Myocyte (in vitro differentiated cells): ENCODE measurements around the gene LRRC28. TPM values are rescaled to one million over a fixed set of nuclear protein-coding genes. Genes with fewer than 3 reads are reported as not detected.
"Not testable (repeated sequence)": the region's sequence is repeated elsewhere in the genome, so short reads cannot be mapped to it uniquely, and the experiment has no call there.

Experiments used
- DNase-seq: peaks from one replicate; pipeline ENCODE4 v3.0.0-alpha.2; 2012; ENCODE audit warnings: low read depth
- total RNA-seq: library from RNA; depleted of rRNA; stranded (reverse); fragments of >200 nt; gene quantifications from 2 replicates; pipeline ENCODE4 v1.2.3, GENCODE V29; 2014

Gene LRRC28
- total RNA-seq, 1 donor from 2014 or later: 50.8 TPM

DNA sequence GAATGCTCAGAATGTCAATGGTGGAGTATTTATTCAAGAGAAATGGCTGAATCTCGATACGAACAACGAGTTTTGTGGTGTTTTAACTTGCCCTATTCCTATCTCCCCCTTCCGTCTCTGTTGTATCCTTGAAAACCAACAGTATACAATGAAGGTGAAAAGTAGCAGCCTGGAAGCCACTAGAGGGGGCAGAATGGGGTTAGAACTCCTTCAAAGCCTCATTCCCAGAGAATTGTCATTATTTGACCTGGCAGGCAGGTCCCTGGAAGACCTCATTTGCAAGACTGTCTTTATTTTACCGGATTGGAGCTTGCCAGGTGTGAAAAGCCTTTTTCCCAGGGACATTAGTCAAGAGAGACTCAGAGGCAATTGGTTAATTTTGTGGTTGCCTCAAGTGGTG, 139.4 kb downstream of the LRRC28 start:
- no peak for DNase-seq

DNA sequence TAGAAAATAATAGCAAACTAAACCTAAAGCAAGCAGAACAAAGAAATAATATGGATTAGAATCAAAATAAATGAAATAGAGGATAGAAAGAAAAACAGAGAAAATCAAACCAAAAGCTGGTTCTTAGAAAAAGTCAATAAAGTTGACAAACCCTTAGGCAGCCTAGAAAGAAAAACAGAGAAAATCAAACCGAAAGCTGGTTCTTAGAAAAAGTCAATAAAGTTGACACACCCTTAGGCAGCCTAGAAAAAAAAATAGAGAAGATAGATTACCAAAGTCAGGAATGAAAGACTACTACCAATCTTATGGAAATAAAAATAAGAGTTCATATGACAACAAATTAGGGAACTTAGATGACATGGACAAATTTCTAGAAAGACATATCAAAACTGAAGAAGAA, 142.4 kb downstream of the LRRC28 start:
- DNase-seq: no peak

DNA sequence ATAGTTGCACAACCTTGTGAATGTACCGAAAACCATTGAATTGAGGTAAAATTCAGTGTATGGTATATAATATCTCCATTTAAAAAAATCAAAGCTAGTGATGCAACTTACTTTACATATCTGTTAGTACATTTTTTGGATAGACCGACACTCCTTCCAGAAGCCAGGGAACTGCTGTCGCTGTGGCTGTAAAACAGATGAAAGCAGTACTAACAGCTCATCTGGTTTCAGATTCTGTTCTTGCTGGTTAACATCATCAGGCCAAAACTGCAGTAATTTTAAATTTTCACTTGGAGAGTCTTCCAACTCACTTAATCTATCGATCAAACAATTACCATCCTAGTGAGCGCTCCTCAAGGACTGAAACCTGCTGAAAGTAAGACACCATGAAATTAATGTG, 145.1 kb downstream of the LRRC28 start:
- DNase-seq: no peak

DNA sequence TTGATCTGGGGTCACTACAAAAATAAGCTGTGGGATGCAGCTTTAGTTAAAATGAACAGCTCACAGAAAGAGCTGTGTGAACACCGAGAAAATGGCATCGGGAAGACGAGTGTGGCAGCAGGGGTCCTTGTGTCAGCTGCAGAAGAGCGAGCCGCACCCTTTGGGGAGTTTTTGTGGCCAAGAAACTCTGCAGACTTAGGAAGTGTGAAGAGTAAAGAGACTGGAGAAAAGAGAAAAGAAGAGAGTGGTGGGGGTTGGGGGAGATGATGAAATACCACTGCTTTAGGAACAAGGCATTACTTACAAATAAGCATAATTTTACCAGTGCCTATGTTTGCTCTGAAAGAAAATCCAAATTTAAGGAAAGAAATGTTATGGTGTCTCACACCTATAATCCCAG, 147.8 kb downstream of the LRRC28 start:
- DNase-seq: no peak

DNA sequence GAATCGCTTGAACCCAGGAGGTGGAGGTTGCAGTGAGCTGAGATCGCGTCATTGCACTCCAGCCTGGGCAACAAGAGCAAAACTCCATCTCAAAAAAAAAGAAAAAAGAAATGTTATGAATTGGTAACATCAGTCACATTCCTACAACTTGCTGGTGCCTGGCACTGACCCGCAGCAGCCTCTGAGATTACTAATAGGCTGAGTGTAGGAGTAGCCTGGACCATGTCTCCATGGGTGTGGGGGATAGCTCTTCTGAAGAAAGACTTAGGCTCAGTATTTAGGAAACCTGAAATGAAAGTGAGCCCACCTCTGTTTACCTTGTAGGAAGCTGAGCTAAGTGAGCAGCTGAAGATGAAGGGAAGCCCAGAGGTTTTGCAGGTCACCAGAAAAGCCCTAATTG, 148.3 kb downstream of the LRRC28 start:
- no peak for DNase-seq

DNA sequence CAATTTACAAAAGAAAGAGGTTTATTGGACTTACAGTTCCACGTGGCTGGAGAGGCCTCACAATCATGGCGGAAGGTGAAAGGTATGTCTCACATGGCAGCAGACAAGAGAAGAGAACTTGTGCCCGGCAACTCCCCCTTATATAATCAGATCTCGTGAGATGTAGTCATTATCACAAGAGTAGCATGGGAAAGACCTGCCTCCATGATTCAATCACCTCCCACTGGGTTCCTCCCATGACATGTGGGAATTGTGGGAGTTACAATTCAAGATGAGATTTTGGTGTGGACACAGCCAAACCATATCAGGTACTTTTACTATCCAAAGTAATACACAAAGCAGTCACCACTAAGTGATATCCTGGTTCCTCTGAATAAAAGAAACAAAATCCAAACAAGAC, 149.9 kb downstream of the LRRC28 start:
- DNase-seq: not testable (repeated sequence)

DNA sequence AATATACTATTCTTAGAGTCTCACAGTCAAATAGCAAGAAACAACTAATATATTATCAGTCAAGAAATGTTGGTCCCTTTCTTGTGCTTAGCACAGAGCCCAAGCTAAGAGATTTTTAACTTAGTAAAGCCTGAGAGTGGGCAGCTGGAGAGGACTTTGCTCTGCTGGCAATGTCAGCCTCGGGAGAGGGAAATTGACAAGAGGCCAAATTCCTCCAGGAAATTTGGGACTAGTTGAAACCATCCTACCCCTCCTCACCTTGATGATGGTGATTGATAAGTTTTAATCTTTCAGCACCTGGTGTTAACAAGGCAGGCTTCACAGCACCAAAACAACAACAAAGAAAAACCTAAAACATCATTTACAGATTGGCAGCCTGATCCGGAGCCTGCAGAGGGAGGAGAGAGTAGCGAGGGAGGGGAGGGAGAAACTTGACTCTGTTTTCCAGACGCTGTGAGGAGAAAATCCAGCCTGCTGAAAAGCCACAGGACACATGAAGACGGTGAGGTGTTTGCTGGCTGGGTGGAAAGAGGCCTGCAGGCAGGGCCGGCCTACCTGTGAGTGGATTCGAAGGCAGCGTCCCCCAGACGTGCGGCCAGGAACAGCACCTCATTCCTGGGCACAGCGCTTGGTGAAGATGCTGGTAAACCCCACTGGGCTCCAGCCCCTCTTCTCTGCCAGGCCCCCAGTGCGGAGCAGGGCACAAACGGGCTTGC, 150.9 kb downstream of the LRRC28 start:
- peak; percentile 30 for DNase-seq

DNA sequence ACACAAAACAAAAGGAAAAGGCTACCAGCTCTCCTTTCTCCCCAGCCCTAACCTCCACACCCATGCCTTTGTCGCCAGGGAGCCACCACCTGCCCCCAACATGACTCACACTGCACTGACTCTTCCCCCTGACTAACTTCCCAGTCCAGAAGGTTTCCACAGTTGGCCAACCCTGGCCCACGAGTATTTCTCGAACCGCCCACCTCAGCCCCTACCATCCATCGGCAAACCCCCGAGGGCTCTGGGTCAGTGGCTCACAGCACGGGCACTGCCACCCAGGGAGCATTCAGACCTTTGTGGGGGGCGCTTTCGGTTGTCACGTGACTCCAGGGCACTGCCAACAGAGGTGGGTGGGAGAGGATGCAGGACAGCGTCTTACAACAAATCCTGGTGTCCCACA, 152.3 kb downstream of the LRRC28 start:
- peak; percentile 67 for DNase-seq

DNA sequence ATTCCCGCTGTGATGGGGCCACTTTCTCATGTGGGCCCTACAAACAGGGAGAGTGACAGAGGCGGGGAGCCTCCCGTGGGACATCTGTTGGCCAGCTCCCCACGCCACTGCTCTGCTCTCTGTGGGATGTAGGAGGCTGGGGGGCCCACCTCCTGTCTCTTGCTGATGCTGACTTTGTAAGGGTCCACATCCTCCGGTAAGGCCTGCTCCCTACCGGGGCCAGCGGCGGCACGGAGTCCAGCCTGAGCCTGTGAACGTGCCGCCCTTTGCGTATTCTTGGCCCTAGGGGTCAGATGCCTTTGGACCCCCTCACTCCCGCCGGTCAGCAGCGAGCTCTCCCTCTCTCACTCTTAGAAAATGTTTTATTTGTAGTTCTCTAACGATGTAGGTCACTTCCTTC, 153.2 kb downstream of the LRRC28 start:
- no peak for DNase-seq

DNA sequence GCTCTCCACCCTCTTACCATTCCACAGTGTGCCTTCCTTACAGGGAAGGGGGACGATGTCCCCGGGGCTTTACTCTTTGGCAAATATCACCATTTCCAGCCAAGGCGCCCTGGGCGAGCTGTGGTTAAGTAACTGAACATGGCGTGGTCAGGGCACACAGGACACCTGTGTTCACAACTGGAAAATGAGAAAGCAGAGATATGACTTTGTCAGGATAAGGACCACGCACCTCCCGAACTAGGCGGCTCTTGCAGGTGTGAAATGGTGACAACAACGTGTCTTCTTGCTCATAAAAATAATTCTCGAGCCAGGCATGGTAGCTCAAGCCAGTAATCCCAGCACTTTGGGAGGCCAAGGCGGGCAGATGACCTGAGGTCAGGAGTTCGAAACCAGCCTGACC, 154.8 kb downstream of the LRRC28 start:
- no peak for DNase-seq

DNA sequence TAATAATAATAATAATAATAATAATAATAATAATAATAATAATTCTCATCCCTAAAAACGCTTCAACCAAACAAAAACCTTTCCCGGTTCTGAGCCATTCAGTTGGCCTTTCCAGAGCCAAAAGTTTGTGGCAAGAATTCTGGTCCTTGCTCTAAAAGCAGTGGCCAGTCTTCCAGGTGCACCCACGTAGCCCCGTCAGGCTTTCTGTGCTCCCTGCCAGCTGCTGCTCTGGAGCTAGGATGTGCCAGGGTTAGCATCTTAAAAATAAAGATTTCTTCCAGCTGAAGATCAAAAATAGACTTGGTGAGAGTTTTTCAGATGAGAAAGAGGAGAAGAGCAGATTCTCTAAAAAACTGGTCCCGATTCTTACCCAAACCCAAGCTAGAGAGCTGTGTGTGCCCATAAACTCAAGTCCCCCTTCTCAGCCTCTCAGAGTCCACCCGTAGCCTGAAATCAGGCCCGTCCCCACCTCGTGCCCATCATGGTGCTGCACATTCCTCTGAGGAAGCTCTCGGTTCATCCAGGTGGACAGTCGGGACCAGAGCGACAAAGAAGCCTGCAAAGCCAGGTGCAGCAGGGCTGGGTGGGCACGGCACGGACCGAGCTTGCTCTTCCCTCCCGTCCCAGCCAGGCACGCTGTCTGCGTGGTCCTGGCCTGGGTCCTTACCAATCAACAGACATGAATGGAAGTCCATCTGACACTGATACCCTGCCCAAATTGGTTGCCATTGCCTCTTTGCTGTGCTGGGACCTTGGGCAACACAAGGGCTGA, 155.6 kb downstream of the LRRC28 start:
- no peak for DNase-seq

DNA sequence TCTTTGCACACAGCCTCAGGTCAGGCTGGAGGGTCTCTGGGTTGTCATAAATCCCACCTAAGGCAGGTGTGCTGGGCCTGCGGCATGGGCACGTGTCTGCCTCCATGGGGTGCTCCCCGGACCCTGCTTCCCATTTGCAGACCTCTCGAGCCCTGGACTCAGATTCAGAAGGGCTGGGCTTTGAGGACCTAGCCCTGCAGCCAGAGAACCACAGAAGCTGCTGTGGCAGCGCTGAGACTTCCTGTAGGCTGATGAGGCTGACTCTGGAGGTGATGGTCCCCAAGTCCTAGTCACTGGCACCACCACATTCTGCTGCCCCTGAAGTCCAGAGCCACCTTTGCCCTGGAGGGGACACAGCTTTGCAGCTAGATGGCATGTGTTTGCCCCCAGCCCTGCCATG, 156.4 kb downstream of the LRRC28 start:
- no peak for DNase-seq

DNA sequence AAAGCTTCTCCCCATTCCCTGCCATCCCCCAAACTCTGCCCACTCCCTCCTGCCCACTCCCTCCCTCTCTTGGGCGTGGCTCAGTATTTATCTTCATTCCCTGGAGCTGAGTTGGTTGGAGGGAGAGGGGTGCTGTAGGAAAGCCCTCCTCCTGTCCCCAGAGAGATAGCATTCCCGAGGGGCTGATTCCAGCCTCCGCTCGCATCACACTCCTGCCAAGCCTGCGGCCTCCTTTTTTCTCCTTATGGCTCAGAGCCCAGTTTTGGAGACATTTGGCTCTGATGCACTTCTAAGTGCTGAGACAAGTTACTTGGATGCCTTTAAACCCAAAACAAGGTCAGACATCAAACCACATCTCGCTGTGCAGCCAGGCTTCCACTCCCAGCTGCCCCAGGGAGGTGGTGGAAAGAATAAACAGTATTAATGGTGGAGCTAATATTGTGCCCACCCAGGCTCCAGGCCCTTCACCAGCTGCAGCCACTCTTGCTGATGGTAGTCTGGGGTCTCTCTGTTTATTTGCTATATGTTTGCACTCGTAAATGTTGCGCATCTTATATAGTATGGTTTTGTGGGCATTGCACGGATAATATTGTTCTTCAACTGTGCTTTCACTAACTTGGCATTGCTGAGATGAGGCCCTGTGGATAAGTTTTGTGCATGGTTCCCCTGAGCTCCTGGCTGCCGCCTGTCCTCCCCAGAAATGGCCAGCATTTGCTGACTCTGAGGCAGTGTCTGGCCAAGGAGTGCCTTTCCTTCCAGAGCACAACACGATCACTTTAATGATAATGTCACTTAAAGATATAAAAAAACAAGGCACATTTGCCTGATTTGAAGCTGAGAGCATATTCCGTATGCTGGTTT, 157.2 kb downstream of the LRRC28 start:
- peak; percentile 92 for DNase-seq

DNA sequence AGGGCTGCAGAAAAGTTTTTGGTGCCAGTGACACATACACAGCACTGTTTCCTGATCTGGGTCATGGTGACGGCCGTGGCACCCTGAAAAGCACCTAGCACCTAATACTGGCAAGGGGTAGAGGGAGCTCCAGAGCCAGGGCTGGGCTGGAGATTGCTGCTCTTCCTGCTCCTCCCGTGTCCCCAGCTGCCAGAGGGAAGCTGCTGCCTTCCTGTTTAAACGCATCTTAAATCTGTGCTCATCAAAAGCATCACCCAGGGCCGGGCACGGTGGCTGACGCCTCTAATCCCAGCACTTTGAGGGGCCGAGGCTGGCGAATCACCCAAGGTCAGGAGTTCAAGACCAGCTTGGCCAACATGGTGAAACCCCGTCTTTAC, 157.8 kb downstream of the LRRC28 start:
- peak; percentile 75 for DNase-seq

DNA sequence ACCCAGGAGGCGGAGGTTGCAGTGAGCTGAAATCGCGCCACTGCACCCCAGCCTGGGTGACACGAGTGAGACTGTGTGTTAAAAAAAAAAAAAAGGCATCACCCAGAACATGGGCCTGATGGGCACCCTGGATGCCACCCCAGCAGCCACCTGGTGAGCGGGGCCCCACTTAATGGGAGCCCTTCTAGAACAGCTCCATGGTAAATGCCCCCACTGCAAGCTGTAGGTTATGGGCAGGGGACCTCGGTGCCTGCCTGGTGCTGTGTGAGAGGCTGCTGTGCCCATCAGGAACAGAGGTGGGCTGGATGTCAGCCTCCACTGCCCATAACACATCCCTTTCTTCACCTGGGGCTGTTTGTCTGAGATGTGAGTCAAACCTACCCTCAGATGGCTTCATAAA, 158.3 kb downstream of the LRRC28 start:
- DNase-seq: no peak

DNA sequence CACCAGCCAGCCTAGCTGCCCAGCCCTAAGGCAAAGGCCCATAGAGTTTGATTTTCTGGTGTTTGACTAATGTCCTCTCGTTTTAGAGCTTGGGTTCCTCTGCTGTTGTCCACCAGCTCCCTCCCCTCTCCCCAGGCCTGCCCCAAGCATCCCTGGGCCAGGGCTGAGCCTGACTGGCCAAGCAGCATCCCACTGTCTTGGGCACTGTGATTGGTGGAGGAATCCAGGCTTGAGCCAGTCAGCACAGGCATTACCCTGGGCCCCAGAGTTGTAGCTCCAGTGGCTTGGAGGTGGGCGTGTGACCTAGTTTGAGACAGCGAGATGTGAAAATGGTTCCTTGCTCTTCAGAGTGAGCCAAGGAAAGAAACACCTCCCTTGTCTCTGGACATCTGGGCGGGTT, 159.2 kb downstream of the LRRC28 start:
- no peak for DNase-seq

DNA sequence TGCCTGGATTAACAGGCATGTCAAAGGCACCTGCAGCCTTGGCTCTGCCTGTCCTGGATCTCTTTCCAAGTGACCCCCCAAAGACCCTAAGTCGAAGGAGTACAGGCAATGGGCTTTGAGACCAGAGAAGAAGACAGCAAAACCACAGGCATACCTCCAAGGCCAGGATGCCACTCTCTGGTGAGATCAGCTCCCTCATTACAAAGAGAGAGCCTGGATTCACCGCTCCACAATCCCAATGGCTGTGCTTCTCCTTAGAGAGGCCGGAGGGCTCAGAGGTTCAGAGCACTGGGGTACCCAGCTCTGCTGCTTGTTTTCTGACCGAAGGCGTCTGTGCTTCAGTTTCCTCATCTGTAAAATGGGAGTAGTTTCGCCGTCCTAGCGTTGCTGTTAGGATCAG, 160.0 kb downstream of the LRRC28 start:
- DNase-seq: no peak

DNA sequence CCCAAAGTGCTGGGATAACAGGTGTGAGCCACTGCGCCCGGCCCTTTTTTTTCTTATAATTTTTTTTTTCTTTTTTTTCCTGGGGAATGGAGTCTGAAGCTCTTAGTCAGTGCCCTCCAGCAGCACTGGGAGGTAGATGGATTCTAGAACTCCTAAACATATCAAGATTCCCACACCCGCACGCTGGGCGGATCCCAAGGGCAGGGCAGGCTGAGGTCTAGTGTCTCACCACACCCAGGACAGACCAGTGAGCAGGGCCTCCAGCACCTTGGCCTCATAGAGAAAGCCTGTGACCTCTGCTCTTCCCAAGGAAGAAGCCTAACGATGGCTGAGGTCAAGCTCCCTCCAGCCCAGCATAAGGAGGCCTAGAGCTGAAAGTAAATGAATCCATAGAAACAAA, 160.8 kb downstream of the LRRC28 start:
- DNase-seq: no peak

DNA sequence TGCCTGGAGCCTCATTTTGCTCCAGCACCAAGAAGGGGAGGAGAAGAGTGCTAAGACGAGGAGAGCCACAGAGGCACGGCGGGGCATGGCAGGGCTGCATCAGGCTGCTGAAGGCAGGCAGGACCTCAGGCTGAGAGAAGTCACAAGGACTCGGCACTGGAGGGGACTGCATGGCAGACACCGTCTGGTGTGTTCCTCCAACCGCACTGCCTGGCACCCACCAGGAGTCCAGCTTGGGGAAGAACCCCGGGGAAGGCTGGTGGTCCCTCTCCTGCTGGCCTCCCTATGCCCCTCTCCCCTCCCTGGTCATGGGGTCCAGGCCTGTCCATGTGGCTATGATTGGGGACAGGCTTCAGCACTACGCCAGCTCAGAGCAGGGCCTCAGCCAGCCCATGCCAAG, 161.3 kb downstream of the LRRC28 start:
- DNase-seq: no peak

DNA sequence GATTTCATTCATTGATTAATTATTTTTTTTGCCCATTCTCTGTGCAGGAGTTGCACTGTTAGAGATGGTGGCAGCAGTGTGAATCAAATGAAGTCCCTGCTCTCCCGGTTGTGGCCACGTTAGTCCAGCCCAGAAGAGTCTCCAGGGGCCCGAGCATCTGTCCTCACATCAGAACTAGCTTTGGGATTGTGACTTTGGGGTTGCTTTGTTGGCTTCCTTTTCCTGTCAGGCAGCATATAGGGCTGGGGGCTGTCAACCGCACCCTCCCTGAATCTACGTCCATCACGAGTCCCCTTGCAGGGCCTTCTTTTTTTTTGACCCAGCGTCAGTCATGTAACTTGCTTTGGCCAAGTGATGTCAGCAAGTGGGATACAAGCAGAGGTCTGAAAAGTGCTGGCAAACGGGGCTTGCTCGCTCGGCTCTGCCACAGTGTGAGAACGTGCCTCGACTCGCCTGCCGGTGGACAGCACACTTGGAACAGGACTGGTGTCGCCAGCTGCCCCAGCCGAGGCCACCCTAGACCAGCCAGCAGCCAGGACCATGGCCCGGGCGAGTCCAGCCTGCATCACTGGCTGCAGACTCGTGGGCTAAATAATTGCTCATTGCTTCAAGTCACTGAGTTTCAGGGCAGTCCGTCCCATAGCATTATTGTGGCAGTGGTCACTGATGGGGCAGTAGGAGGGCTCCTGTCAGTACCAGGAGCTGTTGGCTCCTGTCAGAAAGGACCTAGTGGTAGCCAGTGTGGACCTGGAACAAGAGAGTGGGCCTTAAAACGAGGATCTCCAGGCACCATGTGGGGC, 162.9 kb downstream of the LRRC28 start:
- no peak for DNase-seq
